ENCODE data around the gene COL7A1.

COL7A1 gene

DNA sequence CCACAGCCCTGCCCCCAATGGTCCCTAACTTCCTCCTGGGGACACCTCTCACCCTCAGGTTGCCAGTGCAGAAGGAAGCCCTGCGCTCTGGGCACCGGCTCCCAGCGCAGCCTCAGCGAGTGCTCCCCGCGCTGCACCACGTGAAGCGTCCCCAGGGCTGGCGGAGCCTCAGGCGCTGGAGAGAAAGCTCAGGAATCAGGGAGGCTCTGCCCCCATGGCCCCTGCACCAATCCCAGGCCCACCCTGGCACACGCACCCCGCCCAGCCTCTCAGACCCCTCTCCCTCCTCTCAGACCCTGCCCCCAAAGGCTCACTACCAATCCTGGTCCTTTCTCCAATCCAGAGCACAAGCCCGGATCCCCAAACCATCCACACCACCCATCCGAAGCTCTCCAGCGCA lies 6.9 kb downstream of the COL7A1 start:
- no peak overlapping the region for H3K27ac ChIP-seq
- no peak for TF ChIP-seq CTCF (conservative IDR thresholded peaks at IDR 0.05)

DNA sequence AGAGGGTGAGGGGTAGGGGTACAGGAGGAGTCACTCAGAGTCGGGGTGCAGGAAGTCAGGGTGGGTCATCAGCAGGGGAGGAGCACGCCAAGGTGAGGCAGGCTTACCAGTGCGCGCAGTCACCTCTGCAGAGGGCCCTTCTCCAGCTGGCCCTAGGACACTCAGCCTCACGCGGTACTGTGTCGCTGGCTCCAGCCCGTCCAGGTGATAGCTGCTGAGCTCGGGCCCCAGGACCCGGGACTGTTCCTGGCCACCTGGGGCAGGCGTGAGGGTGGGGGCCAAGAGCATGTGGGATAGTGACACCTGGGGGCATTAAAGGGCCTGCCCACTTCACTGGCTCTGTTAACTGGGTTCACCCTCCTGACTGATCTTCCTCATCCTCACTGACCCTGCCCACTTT lies 7.4 kb downstream of the COL7A1 start:
- H3K27ac ChIP-seq: no peak overlapping the region
- TF ChIP-seq CTCF (conservative IDR thresholded peaks at IDR 0.05): no peak

- no peak overlapping the region for H3K27ac ChIP-seq
- TF ChIP-seq CTCF (conservative IDR thresholded peaks at IDR 0.05): no peak
Measured at GRCh38 chr3:48585411-48585810, 9.7 kb downstream of the COL7A1 start.

GRCh38 chr3:48584836-48585235 lies 10.3 kb downstream of the COL7A1 start:
- no peak for TF ChIP-seq CTCF (conservative IDR thresholded peaks at IDR 0.05)

DNA sequence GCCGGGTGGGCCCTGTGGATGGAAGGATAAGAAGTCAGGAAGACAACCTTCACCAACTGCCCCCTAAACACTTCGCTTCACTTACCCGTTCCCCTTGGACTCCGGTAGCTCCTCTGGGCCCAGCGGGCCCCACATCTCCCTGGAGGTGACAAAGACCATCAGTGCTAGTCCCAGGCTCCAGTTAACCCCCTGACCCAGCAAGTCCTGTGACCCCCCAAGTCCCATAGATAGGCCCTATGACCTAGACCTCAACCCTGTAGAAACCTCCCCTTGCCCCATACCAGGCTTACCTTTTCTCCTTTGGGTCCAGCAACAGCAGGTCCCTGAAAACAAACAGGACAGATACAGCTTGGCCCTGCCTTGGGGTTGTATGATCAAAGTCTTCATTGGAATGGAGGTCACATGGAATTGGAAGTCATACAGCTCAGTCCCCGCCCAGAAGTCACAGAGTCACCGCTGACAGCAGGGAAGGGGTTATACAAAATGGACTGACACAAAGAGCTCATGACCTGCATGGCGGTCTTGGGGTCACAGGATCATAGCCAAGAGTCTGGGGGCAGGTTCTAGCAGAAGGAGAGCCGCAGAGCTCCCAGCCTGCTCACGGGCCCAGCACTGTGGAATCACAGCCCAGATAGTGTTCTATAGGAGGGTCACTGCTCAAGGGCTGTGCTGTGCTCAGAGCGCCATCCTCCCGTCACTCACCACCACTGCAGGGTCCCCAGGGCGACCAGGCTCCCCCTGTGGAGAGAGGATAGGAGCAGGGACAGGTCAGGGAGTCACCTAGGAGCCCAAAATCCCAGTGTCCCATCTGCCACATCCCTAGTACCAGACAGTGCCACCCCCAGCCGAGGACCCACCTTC lies 13.3 kb downstream of the COL7A1 start:
- no peak for TF ChIP-seq CTCF (conservative IDR thresholded peaks at IDR 0.05)
- no peak overlapping the region for H3K27ac ChIP-seq

More at GRCh38 chr3:48584836-48585235, 10.3 kb downstream of the COL7A1 start:
- no peak overlapping the region for H3K27ac ChIP-seq

DNA sequence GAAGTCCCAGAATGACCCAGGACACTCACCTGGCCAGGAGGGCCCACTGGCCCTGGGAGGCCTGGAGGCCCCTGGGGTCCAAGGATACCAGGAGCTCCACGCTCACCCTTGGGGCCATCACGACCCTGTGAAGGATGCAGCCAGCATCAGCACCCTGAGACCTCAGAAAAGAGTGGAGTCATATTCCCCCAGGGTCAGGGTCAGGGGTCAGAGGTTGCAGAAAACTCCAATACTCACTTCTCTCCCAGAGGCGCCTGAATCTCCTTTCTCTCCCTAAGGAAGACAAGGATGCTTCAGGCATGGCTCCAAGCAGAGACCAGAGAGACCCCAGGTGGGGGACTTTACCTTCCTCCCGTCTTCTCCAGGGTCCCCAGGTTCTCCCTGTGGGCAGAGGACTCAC lies 18.5 kb downstream of the COL7A1 start:
- TF ChIP-seq CTCF (conservative IDR thresholded peaks at IDR 0.05): no peak
- H3K27ac ChIP-seq: no peak overlapping the region

DNA sequence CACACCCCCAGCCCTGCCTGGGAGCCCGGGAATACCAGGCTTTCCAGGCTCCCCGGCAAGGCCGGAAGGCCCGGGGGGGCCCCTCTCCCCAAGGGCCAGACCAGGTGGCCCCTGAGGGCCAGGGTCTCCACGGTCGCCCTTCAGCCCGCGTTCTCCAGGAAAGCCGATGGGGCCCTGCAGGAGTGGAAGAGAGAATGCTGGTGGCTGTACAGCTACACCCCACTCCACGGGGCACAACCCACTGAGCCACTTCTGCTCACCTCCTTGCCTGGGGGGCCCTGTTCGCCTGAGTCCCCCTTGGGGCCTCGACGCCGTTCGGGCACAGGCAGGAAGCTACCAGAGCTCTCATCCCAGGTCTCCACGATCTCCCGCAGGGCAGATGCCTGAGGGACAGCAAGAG lies 19.8 kb downstream of the COL7A1 start:
- TF ChIP-seq CTCF (conservative IDR thresholded peaks at IDR 0.05): no peak

More for the DNA sequence above, 19.8 kb downstream of the COL7A1 start:
- H3K27ac ChIP-seq: no peak overlapping the region
